ENCODE measurements around the gene UBASH3B. TPM values are rescaled to one million over a fixed set of nuclear protein-coding genes. Genes with fewer than 3 reads are reported as not detected.

The UBASH3B gene
- total RNA-seq, 4 donors from 2014 or later: 1.8 to 6.6 (median 3.4) TPM

GRCh38 chr11:122786896-122787295 lies 131.4 kb downstream of the UBASH3B start:
- ATAC-seq: no peak
- no peak overlapping the region for H3K27ac ChIP-seq
- H3K9me3 ChIP-seq: no peaks in the 10 kb centered on the region
- peaks cover 0 to 18% (median 0%) of the 10 kb centered on the region in 3 donors for H3K4me1 ChIP-seq
- 77 to 87% methylated on average over 4 to 5 of the region's 7 CpGs for WGBS, 2 donors (ENCODE audit: low coverage in 1 of 2)
- H3K27me3 ChIP-seq: no peaks in the 10 kb centered on the region
- TF ChIP-seq EP300 (IDR thresholded peaks at IDR 0.05) (no peak), POLR2A (IDR thresholded peaks at IDR 0.05) (no peak), CTCF (IDR thresholded peaks at IDR 0.05) (no peak), POLR2AphosphoS5 (IDR thresholded peaks at IDR 0.05) (no peak)
- peaks cover 0 to 4% of the 10 kb centered on the region in 2 donors for H3K36me3 ChIP-seq
- no peak overlapping the region for H3K4me3 ChIP-seq

GRCh38 chr11:122788781-122789535 lies 133.4 kb downstream of the UBASH3B start:
- H3K36me3 ChIP-seq: no peaks in the 10 kb centered on the region
- WGBS, 2 donors (ENCODE audit: low coverage in 1 of 2): 97 to 100% methylated on average over 3 to 4 of the region's 10 CpGs
- no peak overlapping the region for H3K27ac ChIP-seq
- H3K4me3 ChIP-seq: no peak overlapping the region
- no peaks in the 10 kb centered on the region for H3K9me3 ChIP-seq
- no peak for ATAC-seq
- H3K4me1 ChIP-seq: peaks cover 0 to 15% (median 0%) of the 10 kb centered on the region in 3 donors
- TF ChIP-seq POLR2A (IDR thresholded peaks at IDR 0.05) (no peak), POLR2AphosphoS5 (IDR thresholded peaks at IDR 0.05) (no peak), EP300 (IDR thresholded peaks at IDR 0.05) (no peak), CTCF (IDR thresholded peaks at IDR 0.05) (no peak)
- H3K27me3 ChIP-seq: no peaks in the 10 kb centered on the region

GRCh38 chr11:122789907-122790306 lies 134.4 kb downstream of the UBASH3B start:
- Histone ChIP-seq H3K4me1 (peaks cover 0 to 7% (median 0%) of the 10 kb centered on the region in 3 donors), H3K27me3 (no peaks in the 10 kb centered on the region), H3K9me3 (no peaks in the 10 kb centered on the region), H3K4me3 (no peak overlapping the region), H3K27ac (no peak overlapping the region), H3K36me3 (peaks cover 0 to 4% of the 10 kb centered on the region in 2 donors)
- TF ChIP-seq CTCF (IDR thresholded peaks at IDR 0.05) (no peak), EP300 (IDR thresholded peaks at IDR 0.05) (no peak), POLR2A (IDR thresholded peaks at IDR 0.05) (no peak), POLR2AphosphoS5 (IDR thresholded peaks at IDR 0.05) (no peak)
- ATAC-seq: no peak
- WGBS, 2 donors (ENCODE audit: low coverage in 1 of 2): 56 to 69% methylated on average over 1 to 2 of the region's 3 CpGs

- ATAC-seq: no peak
Observed at GRCh38 chr11:122791411-122791810, 135.9 kb downstream of the UBASH3B start.

More at GRCh38 chr11:122791411-122791810, 135.9 kb downstream of the UBASH3B start:
- H3K4me1 ChIP-seq: no peaks in the 10 kb centered on the region
- 94 to 100% methylated on average over 2 of the region's 2 CpGs for WGBS, 2 donors (ENCODE audit: low coverage in 1 of 2)
- no peak for TF ChIP-seq CTCF (IDR thresholded peaks at IDR 0.05)
- TF ChIP-seq EP300 (IDR thresholded peaks at IDR 0.05): no peak
- no peak for TF ChIP-seq POLR2AphosphoS5 (IDR thresholded peaks at IDR 0.05)
- no peak for TF ChIP-seq POLR2A (IDR thresholded peaks at IDR 0.05)
- H3K4me3 ChIP-seq: no peak overlapping the region
- H3K9me3 ChIP-seq: no peaks in the 10 kb centered on the region
- H3K27ac ChIP-seq: no peak overlapping the region
- H3K27me3 ChIP-seq: no peaks in the 10 kb centered on the region
- peaks cover 0 to 4% of the 10 kb centered on the region in 2 donors for H3K36me3 ChIP-seq

All from gastroesophageal sphincter (tissue), 4 donors.